Medulla oblongata (tissue), 1 donor: ENCODE measurements around the gene PKNOX2.

Source experiments
- DNase-seq: peaks from one replicate; pipeline ENCODE4 v3.0.0-alpha.2; 2015; ENCODE audit errors: extremely low spot score

The PKNOX2 gene

DNA sequence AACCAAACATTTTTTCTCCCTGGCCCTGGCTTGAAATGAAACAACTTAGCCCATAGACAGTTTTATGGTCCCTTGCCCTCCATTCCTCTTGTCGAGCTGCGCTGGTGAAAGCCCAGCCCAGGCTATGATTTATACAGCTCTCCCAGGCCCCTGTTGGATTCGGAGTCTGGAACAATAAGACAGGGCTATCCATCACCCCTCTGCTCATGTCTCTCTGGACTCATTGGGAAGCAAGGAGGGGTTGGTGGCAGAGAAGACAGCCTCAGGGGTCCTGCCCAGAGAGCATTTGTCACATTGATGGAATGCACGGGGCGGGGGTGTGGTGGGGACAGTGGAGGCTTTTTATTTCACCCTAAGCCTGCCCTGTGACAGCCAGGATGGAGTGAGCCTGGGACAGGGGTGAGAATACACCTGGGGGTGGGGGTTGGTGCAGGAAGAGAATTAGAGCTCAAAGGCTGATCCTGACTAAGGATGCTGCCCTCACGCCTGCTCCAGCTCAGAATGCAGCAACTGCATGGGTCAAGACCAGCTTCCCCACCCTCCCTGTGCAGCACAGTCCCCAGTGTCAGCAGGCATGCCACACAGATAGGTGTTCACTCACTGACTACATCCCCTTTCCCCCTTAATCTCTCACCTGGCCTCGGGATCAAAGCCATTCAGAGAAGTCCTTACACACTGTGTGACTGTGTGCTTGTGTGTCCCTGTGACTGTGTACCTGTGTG, 10.0 kb upstream of the PKNOX2 start:
- no peak for DNase-seq

- DNase-seq = no peak
Observed at GRCh38 chr11:125155100-125155444, 9.5 kb upstream of the PKNOX2 start.

- DNase-seq = no peak
Observed at GRCh38 chr11:125155767-125156166, 8.8 kb upstream of the PKNOX2 start.

DNA sequence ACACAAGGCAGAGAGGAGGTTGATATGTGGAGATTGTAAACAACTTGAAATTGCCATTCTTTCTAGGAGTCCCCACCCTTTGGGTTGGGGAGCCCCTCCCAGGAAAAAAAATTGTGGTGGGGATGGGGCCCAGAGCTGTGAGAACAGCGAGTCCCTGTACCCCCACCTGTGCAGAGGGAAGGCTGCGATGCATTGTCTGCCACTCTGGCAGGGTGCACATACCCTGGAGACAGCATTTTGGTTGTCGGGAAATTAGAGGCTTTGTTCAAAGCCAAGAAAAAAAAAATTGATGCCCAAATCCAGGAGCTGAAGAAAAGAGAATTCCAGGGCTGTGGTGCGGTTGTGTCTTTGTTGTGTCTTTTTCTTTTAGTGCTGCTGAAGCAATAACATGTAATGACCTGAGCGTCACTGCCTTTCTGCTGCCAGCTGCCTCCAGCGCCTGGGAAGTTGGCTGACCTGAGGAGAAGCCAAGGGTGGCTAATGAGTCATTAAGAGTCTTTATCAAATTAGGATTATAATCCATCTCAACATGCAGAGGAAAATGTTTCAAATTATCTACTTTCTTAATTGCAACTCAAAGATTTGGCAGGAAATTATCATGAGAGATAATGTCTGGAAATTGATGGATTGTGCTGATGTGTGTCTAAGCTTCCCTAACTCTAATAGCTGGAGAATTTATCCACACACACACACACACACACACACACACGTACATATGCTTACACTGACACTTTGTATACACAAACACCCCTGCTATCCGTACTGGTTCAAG, 8.0 kb upstream of the PKNOX2 start:
- no peak for DNase-seq

DNA sequence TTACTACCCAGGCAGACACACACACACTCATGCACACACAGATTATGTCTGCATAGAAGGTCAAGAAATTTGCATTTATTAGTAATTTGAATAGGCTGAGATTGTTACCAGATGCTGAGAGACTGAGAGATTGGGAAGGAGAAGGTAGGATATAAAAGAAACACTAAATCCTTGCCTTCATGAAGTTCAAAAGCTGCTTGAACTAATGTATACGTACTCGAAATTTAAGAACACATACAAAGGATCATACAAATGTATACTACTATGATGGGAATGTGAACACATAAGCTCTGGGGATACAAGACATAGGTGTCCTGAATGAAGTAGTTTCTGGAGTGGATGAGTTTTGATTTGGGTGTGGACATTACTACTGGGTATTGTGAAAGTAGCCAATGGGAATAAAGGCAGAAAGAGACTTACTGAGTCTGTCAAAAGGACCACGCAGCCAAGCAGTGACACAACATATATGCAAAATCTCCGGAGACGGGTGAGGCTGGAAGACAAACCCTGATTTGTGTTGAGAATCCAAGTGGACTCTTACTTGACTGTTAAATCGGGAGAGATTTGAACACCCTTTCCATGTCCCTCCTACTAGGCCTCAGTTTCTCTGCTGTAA, 7.3 kb upstream of the PKNOX2 start:
- DNase-seq = no peak

- DNase-seq = no peak
Observed at GRCh38 chr11:125157953-125158680, 6.4 kb upstream of the PKNOX2 start.

GRCh38 chr11:125162743-125163142, 1.8 kb upstream of the PKNOX2 start:
- DNase-seq = no peak

GRCh38 chr11:125163431-125164063, 1.0 kb upstream of the PKNOX2 start:
- DNase-seq = no peak

DNA sequence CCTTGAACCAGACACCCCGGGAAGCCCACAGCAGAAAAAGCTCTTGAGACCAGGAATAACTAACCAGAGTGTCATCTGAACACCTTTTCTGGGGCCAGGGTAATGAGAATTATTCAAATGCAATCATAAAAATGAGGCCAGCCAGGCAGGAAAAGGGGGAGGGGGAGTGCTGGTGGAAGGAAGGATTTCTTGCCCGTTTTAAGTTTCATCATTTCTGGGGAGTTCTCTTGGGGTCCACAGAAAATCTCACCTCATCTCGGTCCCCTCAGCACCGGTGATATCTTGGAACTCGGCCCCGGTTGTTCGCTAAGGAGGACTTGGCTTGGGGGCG, 495 bp upstream of the PKNOX2 start:
- DNase-seq = no peak

- DNase-seq = peak; percentile 32
Observed at GRCh38 chr11:125165111-125165842, 726 bp downstream of the PKNOX2 start.

GRCh38 chr11:125165843-125166763, 1.6 kb downstream of the PKNOX2 start:
- no peak for DNase-seq

- DNase-seq = no peak
Observed at GRCh38 chr11:125166764-125167291, 2.3 kb downstream of the PKNOX2 start.

GRCh38 chr11:125167292-125167953, 2.9 kb downstream of the PKNOX2 start:
- DNase-seq = no peak

DNA sequence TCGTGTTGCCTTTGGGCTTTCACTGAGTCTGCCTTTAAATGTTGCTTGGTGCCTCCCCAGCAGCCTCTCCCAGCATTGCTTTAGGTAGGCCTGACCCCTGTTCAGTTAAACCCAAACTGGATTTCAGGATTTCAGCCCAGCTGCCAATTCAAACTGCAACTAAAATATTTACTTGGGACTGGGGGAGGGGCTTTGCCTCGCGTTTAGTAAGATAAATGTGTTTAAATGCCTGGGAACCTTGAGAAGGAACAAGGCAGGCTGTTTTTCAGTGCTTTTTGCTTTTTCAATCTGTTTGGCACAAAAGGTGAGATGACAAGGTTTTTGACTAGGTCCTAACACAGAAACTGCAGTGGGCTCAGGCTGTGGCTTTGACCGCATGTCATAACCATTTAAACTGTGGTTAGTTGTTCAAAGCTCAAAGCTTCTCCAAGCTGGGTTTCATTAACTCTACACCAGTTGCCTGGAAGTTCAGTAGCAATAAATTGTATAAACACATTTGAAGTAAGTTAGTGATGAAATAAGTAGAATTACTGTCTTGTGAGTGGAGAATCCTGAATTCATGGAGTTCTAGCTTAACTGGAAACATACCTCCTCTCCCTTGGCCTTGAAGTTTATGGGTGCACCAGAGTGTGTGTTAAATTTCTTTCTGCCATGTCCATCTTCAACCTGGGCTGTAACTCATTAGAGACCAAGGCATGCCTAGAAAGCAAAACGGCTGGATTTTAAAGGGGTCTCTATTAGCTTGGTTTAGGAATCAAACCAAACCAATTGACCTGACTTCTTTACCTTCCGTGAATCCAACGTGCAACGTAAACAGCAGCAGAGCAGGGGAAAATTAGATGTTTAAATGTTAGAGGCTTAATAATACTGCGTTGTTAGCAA, 3.6 kb downstream of the PKNOX2 start:
- no peak for DNase-seq

DNA sequence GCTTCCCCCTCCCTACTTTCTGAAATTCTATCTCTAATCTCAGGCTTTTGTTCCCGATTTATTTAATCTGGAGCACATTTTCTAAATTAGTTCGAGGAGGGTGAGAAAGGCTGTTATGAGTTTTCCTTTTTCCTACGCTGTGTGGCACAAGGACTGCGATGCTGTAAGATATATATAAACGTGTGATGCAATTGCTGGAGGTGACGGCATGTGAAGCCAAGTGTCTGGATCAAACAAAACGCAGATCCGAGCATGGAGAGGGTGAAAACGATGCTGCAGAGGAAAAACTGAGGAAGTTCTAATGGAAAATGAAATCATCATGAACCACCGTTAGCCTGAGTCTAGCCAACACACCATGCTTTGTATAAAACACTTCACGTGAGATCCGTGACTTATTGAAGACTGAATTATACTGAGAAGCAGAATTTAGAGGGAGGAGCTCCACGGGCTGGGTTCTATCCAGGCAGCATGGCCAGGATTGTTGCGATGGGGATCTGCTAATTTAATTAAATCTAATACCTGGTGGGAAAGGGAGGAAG, 4.4 kb downstream of the PKNOX2 start:
- DNase-seq = no peak

GRCh38 chr11:125170001-125170509, 5.5 kb downstream of the PKNOX2 start:
- DNase-seq = no peak

GRCh38 chr11:125170510-125171031, 6.0 kb downstream of the PKNOX2 start:
- no peak for DNase-seq

GRCh38 chr11:125171974-125172373, 7.4 kb downstream of the PKNOX2 start:
- DNase-seq = no peak
